Caco-2 (cell line): Measurements from ENCODE around the gene TFE3. TPM values are rescaled to one million over a fixed set of nuclear protein-coding genes. Genes with fewer than 3 reads are reported as not detected.

Source experiments
- BruUV-seq: library from RNA; stranded (reverse); fragments of 400-500 nt; replicated peaks from 2 replicates; lab custom pipeline; 2021; lab: Mats Ljungman, UMichigan
- CTCF ChIA-PET: fragments of 300-600 bp; sonication (Branson Sonifier 250); formaldehyde crosslinking; loops from one replicate; lab custom pipeline; 2022; ENCODE audit warnings: antibody characterized with exemption; lab: Charles Lee
- POLR2A ChIA-PET: fragments of 300-600 bp; sonication (Branson Sonifier 250); formaldehyde crosslinking; loops from one replicate; lab custom pipeline; 2022; ENCODE audit warnings: antibody characterized with exemption; lab: Charles Lee
- DNase-seq, 2 experiments: peaks; one replicate each; pipeline versions ENCODE4 v3.0.0 to v3.0.0-alpha.2; 2020 to 2022
- H3K27me3 ChIP-seq: replicated peaks from 2 replicates; pipeline ENCODE4 v1.6.0; 2011; ENCODE audit warnings: low read length; ENCODE audit not compliant: control insufficient read depth, insufficient read depth
- H3K36me3 ChIP-seq: 2 replicates; pipeline ENCODE4 v1.5.1; 2011; ENCODE audit warnings: low read length; ENCODE audit not compliant: control insufficient read depth, insufficient read depth
- H3K4me1 ChIP-seq: fragments of 250-450 bp; sonication (Bioruptor Pico); 2 replicates; pipeline ENCODE4 v1.5.1; 2020; ENCODE audit warnings: mild to moderate bottlenecking
- H3K4me3 ChIP-seq: 2 replicates; pipeline ENCODE4 v1.5.1; 2011; ENCODE audit warnings: low read depth, mild to moderate bottlenecking, control low read depth, low read length
- H3K9me3 ChIP-seq: fragments of 250-450 bp; sonication (Bioruptor Pico); 2 replicates; pipeline ENCODE4 v1.5.1; 2020; ENCODE audit warnings: mild to moderate bottlenecking, moderate library complexity
- H3K27ac Mint-ChIP-seq: one replicate; pipeline ENCODE4 v1.8.0; 2022; ENCODE audit warnings: mixed read lengths; ENCODE audit not compliant: unreplicated experiment
- H3K27me3 Mint-ChIP-seq: one replicate; pipeline ENCODE4 v1.8.0; 2022; ENCODE audit warnings: mixed read lengths; ENCODE audit not compliant: insufficient read depth, unreplicated experiment
- H3K36me3 Mint-ChIP-seq: one replicate; pipeline ENCODE4 v1.8.0; 2022; ENCODE audit warnings: mild to moderate bottlenecking, mixed read lengths; ENCODE audit not compliant: insufficient read depth, unreplicated experiment
- H3K4me1 Mint-ChIP-seq: one replicate; pipeline ENCODE4 v1.8.0; 2022; ENCODE audit warnings: low read depth, mixed read lengths; ENCODE audit not compliant: unreplicated experiment
- H3K4me3 Mint-ChIP-seq: one replicate; pipeline ENCODE4 v1.8.0; 2022; ENCODE audit warnings: mild to moderate bottlenecking, moderate library complexity, mixed read lengths; ENCODE audit not compliant: unreplicated experiment
- H3K9me3 Mint-ChIP-seq: one replicate; pipeline ENCODE4 v1.8.0; 2022; ENCODE audit warnings: mixed read lengths; ENCODE audit not compliant: unreplicated experiment
- intact Hi-C: fragments of 100-400 bp; cut with micrococcal nuclease; formaldehyde crosslinking; loops from one replicate; pipeline ENCODE4 v1.10.0; 2022; ENCODE audit not compliant: unreplicated experiment
- total RNA-seq: library from RNA; stranded (reverse); gene quantifications from 2 replicates; pipeline ENCODE4 v1.2.3, GENCODE V29; 2022
- TF ChIP-seq, protein P1 (sequence below), 2 experiments: fragments of 200-600 bp in 1 of 2; IDR thresholded peaks; 1 replicate in 1 of 2; 2 replicates in 1 of 2; pipeline versions ENCODE4 v1.5.1 to v1.8.0; 2011 to 2022; ENCODE audit warnings: antibody characterized with exemption in 1 of 2, control low read depth in 1 of 2, inconsistent platforms in 1 of 2, low read depth in 1 of 2, low read length in 1 of 2, mild to moderate bottlenecking in 1 of 2, moderate library complexity in 1 of 2; ENCODE audit not compliant: insufficient read depth in 1 of 2, severe bottlenecking in 1 of 2, unreplicated experiment in 1 of 2

The TFE3 gene
- total RNA-seq, 1 experiment from 2014 or later = 32.0 TPM

DNA sequence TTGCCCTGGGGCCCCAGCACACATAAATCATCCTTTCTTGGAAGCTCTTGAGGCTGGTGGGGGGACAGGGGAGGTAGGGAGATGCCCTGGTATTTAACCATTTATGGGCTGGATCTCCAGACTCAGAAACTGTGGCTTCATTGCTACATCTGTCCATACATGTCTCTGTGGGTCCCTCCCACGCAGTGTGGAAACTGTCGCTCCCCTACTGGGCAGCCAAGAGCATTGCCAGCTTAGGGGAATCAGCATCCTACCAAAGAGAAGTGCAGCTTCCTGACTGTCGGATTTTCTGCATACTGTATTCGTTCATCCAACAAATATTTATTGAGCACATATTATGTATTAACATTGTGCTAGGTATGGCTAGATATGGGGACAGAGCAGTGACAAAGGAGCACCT, 44.8 kb downstream of the TFE3 start:
- ChIA-PET POLR2A (no interaction called here), CTCF (no interaction called here)
- TF ChIP-seq, protein P1, sequence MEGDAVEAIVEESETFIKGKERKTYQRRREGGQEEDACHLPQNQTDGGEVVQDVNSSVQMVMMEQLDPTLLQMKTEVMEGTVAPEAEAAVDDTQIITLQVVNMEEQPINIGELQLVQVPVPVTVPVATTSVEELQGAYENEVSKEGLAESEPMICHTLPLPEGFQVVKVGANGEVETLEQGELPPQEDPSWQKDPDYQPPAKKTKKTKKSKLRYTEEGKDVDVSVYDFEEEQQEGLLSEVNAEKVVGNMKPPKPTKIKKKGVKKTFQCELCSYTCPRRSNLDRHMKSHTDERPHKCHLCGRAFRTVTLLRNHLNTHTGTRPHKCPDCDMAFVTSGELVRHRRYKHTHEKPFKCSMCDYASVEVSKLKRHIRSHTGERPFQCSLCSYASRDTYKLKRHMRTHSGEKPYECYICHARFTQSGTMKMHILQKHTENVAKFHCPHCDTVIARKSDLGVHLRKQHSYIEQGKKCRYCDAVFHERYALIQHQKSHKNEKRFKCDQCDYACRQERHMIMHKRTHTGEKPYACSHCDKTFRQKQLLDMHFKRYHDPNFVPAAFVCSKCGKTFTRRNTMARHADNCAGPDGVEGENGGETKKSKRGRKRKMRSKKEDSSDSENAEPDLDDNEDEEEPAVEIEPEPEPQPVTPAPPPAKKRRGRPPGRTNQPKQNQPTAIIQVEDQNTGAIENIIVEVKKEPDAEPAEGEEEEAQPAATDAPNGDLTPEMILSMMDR (IDR thresholded peaks at IDR 0.05; ENCODE audit: insufficient read depth in 1 of 2, low read depth in 1 of 2, low read length in 1 of 2, severe bottlenecking in 1 of 2, unreplicated experiment in 1 of 2) = no peak
- Mint-ChIP-seq H3K4me3 (no peak overlapping the region), H3K4me1 (peaks cover 10% of the 10 kb centered on the region), H3K27me3 (no peaks in the 10 kb centered on the region), H3K36me3 (peaks cover 37% of the 10 kb centered on the region), H3K9me3 (no peaks in the 10 kb centered on the region), H3K27ac (no peak overlapping the region)
- Histone ChIP-seq H3K36me3 (no peaks in the 10 kb centered on the region), H3K27me3 (no peaks in the 10 kb centered on the region), H3K4me1 (no peaks in the 10 kb centered on the region), H3K4me3 (no peak overlapping the region), H3K9me3 (no peaks in the 10 kb centered on the region)
- no peak for DNase-seq
- no TSS peak for BruUV-seq
- intact Hi-C loops = no loop called here

DNA sequence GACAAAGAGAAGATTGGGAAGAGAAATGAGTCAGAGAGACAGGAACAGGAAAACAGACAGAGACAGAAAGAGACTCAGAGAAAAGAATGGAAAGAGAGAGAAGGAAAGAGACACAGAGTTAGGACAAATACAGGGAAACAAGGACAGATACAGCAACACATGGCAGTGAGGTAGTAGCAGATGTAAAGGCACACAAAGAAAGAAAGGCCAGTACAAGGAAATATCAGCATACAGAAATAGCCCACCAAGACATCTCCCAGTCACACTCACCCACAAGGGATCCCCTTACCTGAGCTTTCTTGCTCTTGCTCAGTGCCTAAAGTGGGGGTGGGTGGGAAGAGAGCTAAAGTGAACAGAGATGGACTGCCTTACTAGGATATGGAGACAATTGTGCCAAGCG, 45.3 kb downstream of the TFE3 start:
- TF ChIP-seq, protein P1 (IDR thresholded peaks at IDR 0.05; ENCODE audit: insufficient read depth in 1 of 2, low read depth in 1 of 2, low read length in 1 of 2, severe bottlenecking in 1 of 2, unreplicated experiment in 1 of 2) = no peak
- Histone ChIP-seq H3K9me3 (no peaks in the 10 kb centered on the region), H3K27me3 (no peaks in the 10 kb centered on the region), H3K36me3 (no peaks in the 10 kb centered on the region), H3K4me1 (no peaks in the 10 kb centered on the region), H3K4me3 (no peak overlapping the region)
- peaks cover 37% of the 10 kb centered on the region for H3K36me3 Mint-ChIP-seq
- no TSS peak for BruUV-seq
- no peak overlapping the region for H3K27ac Mint-ChIP-seq
- no peak overlapping the region for H3K4me3 Mint-ChIP-seq
- H3K9me3 Mint-ChIP-seq = no peaks in the 10 kb centered on the region
- peaks cover 10% of the 10 kb centered on the region for H3K4me1 Mint-ChIP-seq
- no peak for DNase-seq
- intact Hi-C loops = no loop called here
- POLR2A ChIA-PET = no interaction called here
- CTCF ChIA-PET = no interaction called here
- no peaks in the 10 kb centered on the region for H3K27me3 Mint-ChIP-seq

DNA sequence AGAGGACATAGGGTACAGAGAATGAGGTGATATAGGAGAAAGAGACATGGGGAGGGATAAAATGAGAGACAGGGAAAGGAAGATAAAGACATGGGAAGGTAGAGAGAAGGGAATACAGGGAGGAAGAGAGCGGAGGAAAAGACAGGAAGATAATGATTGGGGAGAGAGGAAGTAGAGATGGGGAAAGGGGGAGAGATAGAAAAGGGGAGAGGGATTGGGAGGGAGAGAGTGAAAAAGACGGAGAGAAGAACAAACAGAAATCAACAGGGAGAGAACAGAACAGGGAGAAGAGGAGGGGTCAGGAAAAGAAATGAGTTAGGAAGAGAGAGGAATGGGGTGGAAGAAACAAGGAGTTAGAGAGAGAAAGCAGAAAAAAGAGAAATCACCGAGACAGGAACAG, 45.7 kb downstream of the TFE3 start:
- H3K27me3 ChIP-seq = no peaks in the 10 kb centered on the region
- Mint-ChIP-seq H3K27ac (no peak overlapping the region), H3K27me3 (no peaks in the 10 kb centered on the region), H3K36me3 (peaks cover 37% of the 10 kb centered on the region), H3K4me3 (no peak overlapping the region), H3K9me3 (no peaks in the 10 kb centered on the region), H3K4me1 (peaks cover 10% of the 10 kb centered on the region)
- intact Hi-C loops = no loop called here
- ChIA-PET POLR2A (no interaction called here), CTCF (no interaction called here)
- TF ChIP-seq, protein P1 (IDR thresholded peaks at IDR 0.05; ENCODE audit: insufficient read depth in 1 of 2, low read depth in 1 of 2, low read length in 1 of 2, severe bottlenecking in 1 of 2, unreplicated experiment in 1 of 2) = no peak
- no peak for DNase-seq
- no TSS peak for BruUV-seq
- H3K4me3 ChIP-seq = no peak overlapping the region
- no peaks in the 10 kb centered on the region for H3K4me1 ChIP-seq
- no peaks in the 10 kb centered on the region for H3K36me3 ChIP-seq
- no peaks in the 10 kb centered on the region for H3K9me3 ChIP-seq
